GM23338 (cell line): ENCODE data around the gene FAM174C. TPM values are rescaled to one million over a fixed set of nuclear protein-coding genes. Genes with fewer than 3 reads are reported as not detected.

Experiments
- ATAC-seq: fragments of 200-7000 bp; cut with Tn5 transposase; 3 replicates; pipeline ENCODE4 v1.9.1; 2020
- DNase-seq: peaks from one replicate; pipeline ENCODE4 v3.0.0-alpha.2; 2015; ENCODE audit warnings: low spot score
- H2AFZ ChIP-seq: fragments of 200-600 bp; sonication (generic); 2 replicates; pipeline ENCODE4 v1.8.0; 2016; ENCODE audit warnings: antibody characterized with exemption, mild to moderate bottlenecking, moderate library complexity
- H3F3A ChIP-seq: fragments of 200-600 bp; sonication (generic); replicated peaks from 2 replicates; pipeline ENCODE4 v1.8.0; 2017; ENCODE audit warnings: antibody characterized with exemption, mixed run types, low read depth
- H3K27ac ChIP-seq: fragments of 200-600 bp; sonication (generic); 2 replicates; pipeline ENCODE4 v1.6.1; 2016; ENCODE audit warnings: low read depth
- H3K27me3 ChIP-seq: fragments of 200-600 bp; sonication (generic); 2 replicates; pipeline ENCODE4 v1.8.0; 2016; ENCODE audit warnings: mild to moderate bottlenecking, mixed run types, moderate library complexity; ENCODE audit not compliant: insufficient read depth
- H3K36me3 ChIP-seq: fragments of 200-600 bp; sonication (generic); 2 replicates; pipeline ENCODE4 v1.8.0; 2016; ENCODE audit warnings: mild to moderate bottlenecking; ENCODE audit not compliant: insufficient read depth
- H3K4me1 ChIP-seq: fragments of 200-600 bp; sonication (generic); 2 replicates; pipeline ENCODE4 v1.8.0; 2016; ENCODE audit warnings: mild to moderate bottlenecking, moderate library complexity; ENCODE audit not compliant: insufficient read depth
- H3K4me2 ChIP-seq: fragments of 200-600 bp; sonication (generic); 2 replicates; pipeline ENCODE4 v1.7.1; 2017; ENCODE audit warnings: mixed run types
- H3K4me3 ChIP-seq: fragments of 200-600 bp; sonication (generic); 2 replicates; pipeline ENCODE4 v1.6.1; 2016; ENCODE audit warnings: mixed run types
- H3K79me2 ChIP-seq: fragments of 200-600 bp; sonication (generic); replicated peaks from 2 replicates; pipeline ENCODE4 v1.8.0; 2017; ENCODE audit warnings: mild to moderate bottlenecking; ENCODE audit not compliant: insufficient read depth
- H3K9me2 ChIP-seq: fragments of 200-600 bp; sonication (generic); 2 replicates; pipeline ENCODE4 v1.8.0; 2017; ENCODE audit not compliant: insufficient read depth
- H4K20me1 ChIP-seq: fragments of 200-600 bp; sonication (generic); replicated peaks from 2 replicates; pipeline ENCODE4 v1.8.0; 2017; ENCODE audit warnings: mild to moderate bottlenecking; ENCODE audit not compliant: insufficient read depth
- H3K27ac Mint-ChIP-seq: 2 replicates; pipeline ENCODE4 v1.8.0; 2020; ENCODE audit warnings: inconsistent platforms, mild to moderate bottlenecking, moderate library complexity, mixed read lengths
- H3K27me3 Mint-ChIP-seq: 3 replicates; pipeline ENCODE4 v1.8.0; 2022; ENCODE audit warnings: low read depth, mild to moderate bottlenecking, moderate library complexity, mixed read lengths, inconsistent platforms; ENCODE audit not compliant: insufficient read depth, poor library complexity
- H3K36me3 Mint-ChIP-seq: 3 replicates; pipeline ENCODE4 v1.8.0; 2021; ENCODE audit warnings: low read depth, mild to moderate bottlenecking, inconsistent platforms, moderate library complexity, mixed read lengths
- H3K4me1 Mint-ChIP-seq: 3 replicates; pipeline ENCODE4 v1.8.0; 2020; ENCODE audit warnings: mild to moderate bottlenecking, inconsistent platforms, mixed read lengths
- H3K4me3 Mint-ChIP-seq: 3 replicates; pipeline ENCODE4 v1.8.0; 2021; ENCODE audit warnings: moderate library complexity, mild to moderate bottlenecking, inconsistent platforms, mixed read lengths
- H3K9me3 Mint-ChIP-seq: 3 replicates; pipeline ENCODE4 v1.8.0; 2020; ENCODE audit warnings: moderate library complexity, mild to moderate bottlenecking, inconsistent platforms, mixed read lengths
- EZH2 ChIP-seq: fragments of 200-600 bp; sonication (generic); IDR thresholded peaks from one replicate; pipeline ENCODE4 v1.8.0; 2017; ENCODE audit warnings: antibody characterized with exemption, mild to moderate bottlenecking, low read depth; ENCODE audit not compliant: unreplicated experiment
- POLR2AphosphoS5 ChIP-seq: IDR thresholded peaks from 2 replicates; pipeline ENCODE4 v1.6.1; 2016; ENCODE audit warnings: antibody characterized with exemption, low read depth
- polyA plus RNA-seq: library from polyadenylated mRNA; unstranded; fragments of >200 nt; fragmentation: Nextera tagmentation; extraction: Ambion mirVana; gene quantifications from 2 replicates; pipeline ENCODE4 v1.2.1, GENCODE V29; 2016
- total RNA-seq: library from RNA; depleted of rRNA; stranded (reverse); fragments of >200 nt; shearing (Covaris generic); gene quantifications from 2 replicates; pipeline ENCODE4 v1.2.3, GENCODE V29; 2014
- TF ChIP-seq, protein P1 (sequence below): fragments of 250-450 bp; sonication (Bioruptor Pico); IDR thresholded peaks from 2 replicates; pipeline ENCODE4 v1.5.0; 2020; ENCODE audit warnings: mild to moderate bottlenecking, moderate library complexity

FAM174C gene
- total and polyA plus RNA-seq, 2 experiments from 2014 or later = 60.4 to 68.0 TPM

DNA sequence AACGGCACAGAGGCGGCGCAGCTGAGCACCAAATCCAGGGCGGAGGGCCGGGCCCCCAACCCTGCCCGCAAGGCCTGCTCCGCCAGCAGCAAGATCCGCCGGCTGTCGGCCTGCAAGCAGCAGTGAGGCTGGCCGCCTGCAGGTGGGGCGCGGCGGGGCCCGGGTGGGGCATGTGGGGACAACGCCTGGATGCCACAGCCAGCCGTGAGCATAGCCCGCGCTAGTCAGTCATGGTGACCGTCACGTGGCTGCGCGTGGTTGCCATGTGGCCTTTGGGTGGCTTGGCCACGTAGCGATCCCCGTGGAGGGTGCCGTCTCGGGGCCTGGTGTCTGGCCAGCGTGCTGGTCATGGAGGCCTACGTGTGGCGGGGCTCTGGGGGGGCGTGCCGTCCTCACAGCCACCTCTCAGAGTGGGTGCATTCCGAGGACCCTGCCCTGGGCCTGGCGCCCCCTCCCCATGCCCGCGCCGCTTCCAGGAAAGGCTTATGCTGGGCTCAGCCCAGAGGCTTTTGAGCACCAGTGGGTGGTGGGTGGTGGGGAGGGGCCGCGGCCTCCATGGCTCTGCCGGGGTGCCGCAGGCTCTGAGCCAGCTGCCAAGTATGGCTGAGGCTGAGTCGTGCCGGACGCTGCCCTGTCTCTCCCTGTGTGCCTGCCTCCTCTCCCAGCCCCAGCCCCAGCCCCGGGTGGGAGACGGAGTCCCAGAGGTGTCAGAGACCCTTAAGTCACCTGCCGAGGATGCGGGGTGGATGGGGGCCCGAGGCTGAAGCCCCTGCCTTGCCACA is 48.6 kb upstream of the FAM174C start (continued):
- TF ChIP-seq, protein P1, sequence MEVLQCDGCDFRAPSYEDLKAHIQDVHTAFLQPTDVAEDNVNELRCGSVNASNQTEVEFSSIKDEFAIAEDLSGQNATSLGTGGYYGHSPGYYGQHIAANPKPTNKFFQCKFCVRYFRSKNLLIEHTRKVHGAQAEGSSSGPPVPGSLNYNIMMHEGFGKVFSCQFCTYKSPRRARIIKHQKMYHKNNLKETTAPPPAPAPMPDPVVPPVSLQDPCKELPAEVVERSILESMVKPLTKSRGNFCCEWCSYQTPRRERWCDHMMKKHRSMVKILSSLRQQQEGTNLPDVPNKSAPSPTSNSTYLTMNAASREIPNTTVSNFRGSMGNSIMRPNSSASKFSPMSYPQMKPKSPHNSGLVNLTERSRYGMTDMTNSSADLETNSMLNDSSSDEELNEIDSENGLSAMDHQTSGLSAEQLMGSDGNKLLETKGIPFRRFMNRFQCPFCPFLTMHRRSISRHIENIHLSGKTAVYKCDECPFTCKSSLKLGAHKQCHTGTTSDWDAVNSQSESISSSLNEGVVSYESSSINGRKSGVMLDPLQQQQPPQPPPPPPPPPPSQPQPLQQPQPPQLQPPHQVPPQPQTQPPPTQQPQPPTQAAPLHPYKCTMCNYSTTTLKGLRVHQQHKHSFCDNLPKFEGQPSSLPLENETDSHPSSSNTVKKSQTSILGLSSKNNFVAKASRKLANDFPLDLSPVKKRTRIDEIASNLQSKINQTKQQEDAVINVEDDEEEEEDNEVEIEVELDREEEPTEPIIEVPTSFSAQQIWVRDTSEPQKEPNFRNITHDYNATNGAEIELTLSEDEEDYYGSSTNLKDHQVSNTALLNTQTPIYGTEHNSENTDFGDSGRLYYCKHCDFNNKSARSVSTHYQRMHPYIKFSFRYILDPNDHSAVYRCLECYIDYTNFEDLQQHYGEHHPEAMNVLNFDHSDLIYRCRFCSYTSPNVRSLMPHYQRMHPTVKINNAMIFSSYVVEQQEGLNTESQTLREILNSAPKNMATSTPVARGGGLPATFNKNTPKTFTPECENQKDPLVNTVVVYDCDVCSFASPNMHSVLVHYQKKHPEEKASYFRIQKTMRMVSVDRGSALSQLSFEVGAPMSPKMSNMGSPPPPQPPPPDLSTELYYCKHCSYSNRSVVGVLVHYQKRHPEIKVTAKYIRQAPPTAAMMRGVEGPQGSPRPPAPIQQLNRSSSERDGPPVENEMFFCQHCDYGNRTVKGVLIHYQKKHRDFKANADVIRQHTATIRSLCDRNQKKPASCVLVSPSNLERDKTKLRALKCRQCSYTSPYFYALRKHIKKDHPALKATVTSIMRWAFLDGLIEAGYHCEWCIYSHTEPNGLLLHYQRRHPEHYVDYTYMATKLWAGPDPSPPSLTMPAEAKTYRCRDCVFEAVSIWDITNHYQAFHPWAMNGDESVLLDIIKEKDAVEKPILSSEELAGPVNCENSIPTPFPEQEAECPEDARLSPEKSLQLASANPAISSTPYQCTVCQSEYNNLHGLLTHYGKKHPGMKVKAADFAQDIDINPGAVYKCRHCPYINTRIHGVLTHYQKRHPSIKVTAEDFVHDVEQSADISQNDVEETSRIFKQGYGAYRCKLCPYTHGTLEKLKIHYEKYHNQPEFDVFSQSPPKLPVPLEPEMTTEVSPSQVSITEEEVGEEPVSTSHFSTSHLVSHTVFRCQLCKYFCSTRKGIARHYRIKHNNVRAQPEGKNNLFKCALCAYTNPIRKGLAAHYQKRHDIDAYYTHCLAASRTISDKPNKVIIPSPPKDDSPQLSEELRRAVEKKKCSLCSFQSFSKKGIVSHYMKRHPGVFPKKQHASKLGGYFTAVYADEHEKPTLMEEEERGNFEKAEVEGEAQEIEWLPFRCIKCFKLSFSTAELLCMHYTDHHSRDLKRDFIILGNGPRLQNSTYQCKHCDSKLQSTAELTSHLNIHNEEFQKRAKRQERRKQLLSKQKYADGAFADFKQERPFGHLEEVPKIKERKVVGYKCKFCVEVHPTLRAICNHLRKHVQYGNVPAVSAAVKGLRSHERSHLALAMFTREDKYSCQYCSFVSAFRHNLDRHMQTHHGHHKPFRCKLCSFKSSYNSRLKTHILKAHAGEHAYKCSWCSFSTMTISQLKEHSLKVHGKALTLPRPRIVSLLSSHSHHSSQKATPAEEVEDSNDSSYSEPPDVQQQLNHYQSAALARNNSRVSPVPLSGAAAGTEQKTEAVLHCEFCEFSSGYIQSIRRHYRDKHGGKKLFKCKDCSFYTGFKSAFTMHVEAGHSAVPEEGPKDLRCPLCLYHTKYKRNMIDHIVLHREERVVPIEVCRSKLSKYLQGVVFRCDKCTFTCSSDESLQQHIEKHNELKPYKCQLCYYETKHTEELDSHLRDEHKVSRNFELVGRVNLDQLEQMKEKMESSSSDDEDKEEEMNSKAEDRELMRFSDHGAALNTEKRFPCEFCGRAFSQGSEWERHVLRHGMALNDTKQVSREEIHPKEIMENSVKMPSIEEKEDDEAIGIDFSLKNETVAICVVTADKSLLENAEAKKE (CRISPR knock-in tag) = no peak

DNA sequence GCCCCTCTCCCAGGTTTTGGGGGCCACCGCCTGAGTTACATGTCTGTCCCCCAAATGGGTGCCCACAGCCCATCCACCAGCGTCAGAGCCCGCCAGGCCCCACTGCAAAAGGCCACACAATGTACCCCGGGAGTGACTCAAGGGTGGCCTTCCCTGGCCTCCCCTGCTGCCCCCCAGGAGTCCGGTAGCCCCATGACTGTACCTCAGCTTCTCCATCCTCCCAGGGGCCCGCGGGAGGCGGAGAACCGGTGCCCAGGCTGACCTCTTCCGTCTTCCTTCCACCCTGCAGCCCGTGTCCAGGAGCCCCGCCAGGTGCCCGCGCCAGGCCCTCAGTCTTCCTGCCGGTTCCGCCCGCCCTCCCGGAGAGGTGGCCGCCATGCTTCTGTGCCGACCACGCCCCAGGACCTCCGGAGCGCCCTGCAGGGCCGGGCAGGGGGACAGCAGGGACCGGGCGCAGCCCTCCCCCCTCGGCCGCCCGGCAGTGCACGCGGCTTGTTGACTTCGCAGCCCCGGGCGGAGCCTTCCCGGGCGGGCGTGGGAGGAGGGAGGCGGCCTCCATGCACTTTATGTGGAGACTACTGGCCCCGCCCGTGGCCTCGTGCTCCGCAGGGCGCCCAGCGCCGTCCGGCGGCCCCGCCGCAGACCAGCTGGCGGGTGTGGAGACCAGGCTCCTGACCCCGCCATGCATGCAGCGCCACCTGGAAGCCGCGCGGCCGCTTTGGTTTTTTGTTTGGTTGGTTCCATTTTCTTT is 47.9 kb upstream of the FAM174C start:
- Mint-ChIP-seq H3K4me1 (no peaks in the 10 kb centered on the region), H3K27me3 (peaks cover 7% of the 10 kb centered on the region), H3K27ac (no peak overlapping the region), H3K36me3 (peaks cover 7% of the 10 kb centered on the region), H3K4me3 (no peak overlapping the region), H3K9me3 (no peaks in the 10 kb centered on the region)
- 0 out of 2 replicates have a peak overlapping the region, but pooled peaks have one; percentile 55 for H3K27ac ChIP-seq
- DNase-seq = no peak
- TF ChIP-seq EZH2 = no peak
- TF ChIP-seq POLR2AphosphoS5 = peak; percentile 8; the same call in 1 of the 2 replicates
- 0 out of 2 replicates have a peak, but pooled peaks cover 6% of the 10 kb centered on the region for H3K79me2 ChIP-seq
- no peak overlapping the region for H2AFZ ChIP-seq
- no peaks in the 10 kb centered on the region for H3K4me1 ChIP-seq
- no peaks in the 10 kb centered on the region for H3K9me2 ChIP-seq
- H3F3A ChIP-seq = peaks cover 23% of the 10 kb centered on the region; the same call in 1 of the 2 replicates
- H3K27me3 ChIP-seq = no peaks in the 10 kb centered on the region
- H3K36me3 ChIP-seq = no peaks in the 10 kb centered on the region
- H3K4me2 ChIP-seq = no peak overlapping the region
- peaks cover 4% of the 10 kb centered on the region for H4K20me1 ChIP-seq
- ATAC-seq = peak; percentile 1; the same call in 2 of the 3 replicates
- H3K4me3 ChIP-seq = no peak overlapping the region
